GM12878 (cell line): ENCODE results near the gene C21orf91. TPM values are rescaled to one million over a fixed set of nuclear protein-coding genes. Genes with fewer than 3 reads are reported as not detected.

Experiments used
- EP300 ChIP-seq, 2 experiments: fragments of 150-350 bp in 1 of 2; IDR thresholded peaks; 2 replicates each; pipeline ENCODE4 v1.6.1; 2011 to 2012; ENCODE audit warnings: low read depth in 2 of 2, low read length in 2 of 2, borderline replicate concordance in 1 of 2, improper control_type of control experiment in 1 of 2, inconsistent platforms in 1 of 2; ENCODE audit not compliant: control insufficient read depth in 1 of 2
- ETV6 ChIP-seq, 2 experiments: fragments of 450-650 bp in 1 of 2; IDR thresholded peaks in 1 of 2; conservative IDR thresholded peaks in 1 of 2; 2 replicates each; pipeline ENCODE4 v1.6.1; 2014; ENCODE audit warnings: antibody characterized with exemption in 1 of 2, borderline replicate concordance in 1 of 2, low read depth in 1 of 2, mild to moderate bottlenecking in 1 of 2, moderate library complexity in 1 of 2
- IRF3 ChIP-seq: fragments of 450-650 bp; IDR thresholded peaks from 2 replicates; pipeline ENCODE4 v1.6.1; 2014; ENCODE audit warnings: mild to moderate bottlenecking
- NFIC ChIP-seq: IDR thresholded peaks from 2 replicates; pipeline ENCODE4 v1.6.1; 2012; ENCODE audit warnings: low read depth, mild to moderate bottlenecking, inconsistent platforms, low read length, moderate library complexity
- PKNOX1 ChIP-seq: fragments of 450-650 bp; IDR thresholded peaks from 2 replicates; pipeline ENCODE4 v1.6.1; 2016; ENCODE audit warnings: mild to moderate bottlenecking
- PRDM15 ChIP-seq: fragments of 450-650 bp; formaldehyde crosslinking; IDR thresholded peaks from 2 replicates; pipeline ENCODE4 v1.4.0; 2020; ENCODE audit warnings: mild to moderate bottlenecking, moderate library complexity
- polyA plus RNA-seq, 11 experiments: library from polyadenylated mRNA; depleted of rRNA in 4 of 11; unstranded in 6 of 11; stranded (reverse) in 5 of 11; fragments of >200 nt; fragmentation: Nextera tagmentation in 4 of 11; fragmentation: Illumina TruSeq in 1 of 11; extraction: Ambion mirVana in 4 of 11; extraction: Trizol in 1 of 11; gene quantifications; 1 replicate in 1 of 11; 2 replicates in 10 of 11; pipeline versions ENCODE4 v1.2.1 to v1.2.3, GENCODE V29; 2011 to 2016; ENCODE audit warnings: inconsistent platforms in 2 of 11, missing spikeins in 2 of 11, low read depth in 1 of 11
- total RNA-seq, 4 experiments: library from RNA; depleted of rRNA in 3 of 4; stranded (reverse); fragments of >200 nt in 3 of 4; fragmentation: Illumina TruSeq in 1 of 4; extraction: Trizol in 1 of 4; gene quantifications; 2 replicates each; pipeline versions ENCODE4 v1.2.1 to v1.2.3, GENCODE V29; 2013 to 2021
- TF ChIP-seq, protein P1 (sequence below): IDR thresholded peaks from 2 replicates; pipeline ENCODE4 v1.6.1; 2012; ENCODE audit warnings: improper control_type of control experiment, low read depth, low read length; ENCODE audit not compliant: insufficient replicate concordance
- TF ChIP-seq, protein P2 (sequence below): fragments of 450-650 bp; formaldehyde crosslinking; IDR thresholded peaks from 2 replicates; pipeline ENCODE4 v1.5.0; 2022; ENCODE audit warnings: mild to moderate bottlenecking, missing genetic modification characterization
- TF ChIP-seq, protein P3 (sequence below): fragments of 450-650 bp; IDR thresholded peaks from 2 replicates; pipeline ENCODE4 v1.6.1; 2017; ENCODE audit warnings: mild to moderate bottlenecking, low read depth, inconsistent platforms; ENCODE audit not compliant: poor library complexity, severe bottlenecking

Gene C21orf91
- total and polyA plus RNA-seq, 10 of the 15 experiments (the other 5 are each of a cell fraction or from before 2014, with no cell fraction given) = 9.3 to 40.3 (median 29.8) TPM

DNA sequence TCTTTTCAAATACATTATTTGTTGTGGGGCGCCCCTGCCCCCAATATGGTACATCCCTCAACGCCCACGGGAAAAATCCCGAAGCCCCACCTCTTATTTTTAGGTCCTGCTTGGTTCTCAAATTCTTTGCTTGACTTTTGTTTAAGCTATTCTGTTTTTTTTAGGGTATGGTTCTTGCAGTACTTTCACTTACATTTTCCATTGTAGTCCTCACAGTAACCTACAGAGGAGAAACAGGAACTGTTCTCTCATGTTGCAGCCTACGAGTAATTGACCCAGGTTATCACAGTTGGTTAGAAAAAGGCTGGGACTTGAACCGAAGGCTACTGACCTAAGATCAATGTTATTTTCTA, 697 bp upstream of the C21orf91 start (continued):
- TF ChIP-seq, protein P1, sequence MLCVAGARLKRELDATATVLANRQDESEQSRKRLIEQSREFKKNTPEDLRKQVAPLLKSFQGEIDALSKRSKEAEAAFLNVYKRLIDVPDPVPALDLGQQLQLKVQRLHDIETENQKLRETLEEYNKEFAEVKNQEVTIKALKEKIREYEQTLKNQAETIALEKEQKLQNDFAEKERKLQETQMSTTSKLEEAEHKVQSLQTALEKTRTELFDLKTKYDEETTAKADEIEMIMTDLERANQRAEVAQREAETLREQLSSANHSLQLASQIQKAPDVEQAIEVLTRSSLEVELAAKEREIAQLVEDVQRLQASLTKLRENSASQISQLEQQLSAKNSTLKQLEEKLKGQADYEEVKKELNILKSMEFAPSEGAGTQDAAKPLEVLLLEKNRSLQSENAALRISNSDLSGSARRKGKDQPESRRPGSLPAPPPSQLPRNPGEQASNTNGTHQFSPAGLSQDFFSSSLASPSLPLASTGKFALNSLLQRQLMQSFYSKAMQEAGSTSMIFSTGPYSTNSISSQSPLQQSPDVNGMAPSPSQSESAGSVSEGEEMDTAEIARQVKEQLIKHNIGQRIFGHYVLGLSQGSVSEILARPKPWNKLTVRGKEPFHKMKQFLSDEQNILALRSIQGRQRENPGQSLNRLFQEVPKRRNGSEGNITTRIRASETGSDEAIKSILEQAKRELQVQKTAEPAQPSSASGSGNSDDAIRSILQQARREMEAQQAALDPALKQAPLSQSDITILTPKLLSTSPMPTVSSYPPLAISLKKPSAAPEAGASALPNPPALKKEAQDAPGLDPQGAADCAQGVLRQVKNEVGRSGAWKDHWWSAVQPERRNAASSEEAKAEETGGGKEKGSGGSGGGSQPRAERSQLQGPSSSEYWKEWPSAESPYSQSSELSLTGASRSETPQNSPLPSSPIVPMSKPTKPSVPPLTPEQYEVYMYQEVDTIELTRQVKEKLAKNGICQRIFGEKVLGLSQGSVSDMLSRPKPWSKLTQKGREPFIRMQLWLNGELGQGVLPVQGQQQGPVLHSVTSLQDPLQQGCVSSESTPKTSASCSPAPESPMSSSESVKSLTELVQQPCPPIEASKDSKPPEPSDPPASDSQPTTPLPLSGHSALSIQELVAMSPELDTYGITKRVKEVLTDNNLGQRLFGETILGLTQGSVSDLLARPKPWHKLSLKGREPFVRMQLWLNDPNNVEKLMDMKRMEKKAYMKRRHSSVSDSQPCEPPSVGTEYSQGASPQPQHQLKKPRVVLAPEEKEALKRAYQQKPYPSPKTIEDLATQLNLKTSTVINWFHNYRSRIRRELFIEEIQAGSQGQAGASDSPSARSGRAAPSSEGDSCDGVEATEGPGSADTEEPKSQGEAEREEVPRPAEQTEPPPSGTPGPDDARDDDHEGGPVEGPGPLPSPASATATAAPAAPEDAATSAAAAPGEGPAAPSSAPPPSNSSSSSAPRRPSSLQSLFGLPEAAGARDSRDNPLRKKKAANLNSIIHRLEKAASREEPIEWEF = no peak
- TF ChIP-seq NFIC (no peak; the same call in 1 of the 2 replicates), IRF3 (no peak), PKNOX1 (0 out of 2 replicates have a peak, but pooled peaks have one; percentile 12), ETV6 (conservative IDR thresholded peaks at IDR 0.05 in 1 of 2, IDR thresholded peaks at IDR 0.05 in 1 of 2; ENCODE audit: borderline replicate concordance in 1 of 2, low read depth in 1 of 2) (no peak), PRDM15 (CRISPR knock-in tag) (no peak), EP300 (IDR thresholded peaks at IDR 0.05; ENCODE audit: borderline replicate concordance in 1 of 2, control insufficient read depth in 1 of 2, low read depth in 2 of 2, low read length in 2 of 2) (0 out of 4 replicates have a peak, but pooled peaks have one; percentile 8 to 30)
- TF ChIP-seq, protein P2, sequence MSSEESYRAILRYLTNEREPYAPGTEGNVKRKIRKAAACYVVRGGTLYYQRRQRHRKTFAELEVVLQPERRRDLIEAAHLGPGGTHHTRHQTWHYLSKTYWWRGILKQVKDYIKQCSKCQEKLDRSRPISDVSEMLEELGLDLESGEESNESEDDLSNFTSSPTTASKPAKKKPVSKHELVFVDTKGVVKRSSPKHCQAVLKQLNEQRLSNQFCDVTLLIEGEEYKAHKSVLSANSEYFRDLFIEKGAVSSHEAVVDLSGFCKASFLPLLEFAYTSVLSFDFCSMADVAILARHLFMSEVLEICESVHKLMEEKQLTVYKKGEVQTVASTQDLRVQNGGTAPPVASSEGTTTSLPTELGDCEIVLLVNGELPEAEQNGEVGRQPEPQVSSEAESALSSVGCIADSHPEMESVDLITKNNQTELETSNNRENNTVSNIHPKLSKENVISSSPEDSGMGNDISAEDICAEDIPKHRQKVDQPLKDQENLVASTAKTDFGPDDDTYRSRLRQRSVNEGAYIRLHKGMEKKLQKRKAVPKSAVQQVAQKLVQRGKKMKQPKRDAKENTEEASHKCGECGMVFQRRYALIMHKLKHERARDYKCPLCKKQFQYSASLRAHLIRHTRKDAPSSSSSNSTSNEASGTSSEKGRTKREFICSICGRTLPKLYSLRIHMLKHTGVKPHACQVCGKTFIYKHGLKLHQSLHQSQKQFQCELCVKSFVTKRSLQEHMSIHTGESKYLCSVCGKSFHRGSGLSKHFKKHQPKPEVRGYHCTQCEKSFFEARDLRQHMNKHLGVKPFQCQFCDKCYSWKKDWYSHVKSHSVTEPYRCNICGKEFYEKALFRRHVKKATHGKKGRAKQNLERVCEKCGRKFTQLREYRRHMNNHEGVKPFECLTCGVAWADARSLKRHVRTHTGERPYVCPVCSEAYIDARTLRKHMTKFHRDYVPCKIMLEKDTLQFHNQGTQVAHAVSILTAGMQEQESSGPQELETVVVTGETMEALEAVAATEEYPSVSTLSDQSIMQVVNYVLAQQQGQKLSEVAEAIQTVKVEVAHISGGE (CRISPR knock-in tag) = no peak
- TF ChIP-seq, protein P3, sequence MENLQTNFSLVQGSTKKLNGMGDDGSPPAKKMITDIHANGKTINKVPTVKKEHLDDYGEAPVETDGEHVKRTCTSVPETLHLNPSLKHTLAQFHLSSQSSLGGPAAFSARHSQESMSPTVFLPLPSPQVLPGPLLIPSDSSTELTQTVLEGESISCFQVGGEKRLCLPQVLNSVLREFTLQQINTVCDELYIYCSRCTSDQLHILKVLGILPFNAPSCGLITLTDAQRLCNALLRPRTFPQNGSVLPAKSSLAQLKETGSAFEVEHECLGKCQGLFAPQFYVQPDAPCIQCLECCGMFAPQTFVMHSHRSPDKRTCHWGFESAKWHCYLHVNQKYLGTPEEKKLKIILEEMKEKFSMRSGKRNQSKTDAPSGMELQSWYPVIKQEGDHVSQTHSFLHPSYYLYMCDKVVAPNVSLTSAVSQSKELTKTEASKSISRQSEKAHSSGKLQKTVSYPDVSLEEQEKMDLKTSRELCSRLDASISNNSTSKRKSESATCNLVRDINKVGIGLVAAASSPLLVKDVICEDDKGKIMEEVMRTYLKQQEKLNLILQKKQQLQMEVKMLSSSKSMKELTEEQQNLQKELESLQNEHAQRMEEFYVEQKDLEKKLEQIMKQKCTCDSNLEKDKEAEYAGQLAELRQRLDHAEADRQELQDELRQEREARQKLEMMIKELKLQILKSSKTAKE = no peak
